Measurements from ENCODE around the gene PRXL2C.
"Not testable (repeated sequence)": the region's sequence is repeated elsewhere in the genome, so short reads cannot be mapped to it uniquely, and the experiment has no call there.

The PRXL2C gene

DNA sequence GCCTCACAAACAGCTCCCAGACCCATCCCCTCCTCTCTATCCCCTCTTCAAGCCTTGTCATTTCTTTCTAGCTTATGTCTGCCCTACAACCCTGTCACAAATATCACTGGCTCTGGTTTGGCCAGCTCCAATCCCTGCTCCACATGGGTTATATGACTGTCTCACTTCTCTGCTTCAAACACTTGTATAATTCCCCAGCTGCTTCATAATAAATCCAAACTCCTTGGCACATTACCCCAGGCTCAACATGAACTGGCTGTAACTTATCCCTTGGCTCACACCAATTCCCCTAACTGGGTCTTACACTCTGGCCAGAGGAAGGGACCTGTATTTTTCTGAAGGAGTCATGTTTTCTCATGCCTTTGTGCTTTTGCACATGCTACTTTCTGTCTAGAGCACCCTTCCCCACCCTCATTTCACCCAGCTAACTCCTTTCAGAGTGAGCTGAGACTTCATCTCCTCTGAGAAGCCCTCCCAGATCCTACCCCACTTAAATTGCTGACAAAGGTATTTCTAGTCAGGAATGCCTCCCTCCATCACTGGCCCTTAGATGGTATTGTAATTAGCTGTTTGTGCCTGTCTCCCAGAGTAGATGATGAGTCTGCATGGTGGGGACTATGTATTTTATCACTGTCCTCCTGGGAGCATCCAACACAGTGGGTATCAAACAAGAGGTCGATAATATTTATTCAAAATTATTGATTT is 5.3 kb downstream of the PRXL2C start:
- no peak for DNase-seq (ENCODE audit: low read depth in 2 of 2)

DNA sequence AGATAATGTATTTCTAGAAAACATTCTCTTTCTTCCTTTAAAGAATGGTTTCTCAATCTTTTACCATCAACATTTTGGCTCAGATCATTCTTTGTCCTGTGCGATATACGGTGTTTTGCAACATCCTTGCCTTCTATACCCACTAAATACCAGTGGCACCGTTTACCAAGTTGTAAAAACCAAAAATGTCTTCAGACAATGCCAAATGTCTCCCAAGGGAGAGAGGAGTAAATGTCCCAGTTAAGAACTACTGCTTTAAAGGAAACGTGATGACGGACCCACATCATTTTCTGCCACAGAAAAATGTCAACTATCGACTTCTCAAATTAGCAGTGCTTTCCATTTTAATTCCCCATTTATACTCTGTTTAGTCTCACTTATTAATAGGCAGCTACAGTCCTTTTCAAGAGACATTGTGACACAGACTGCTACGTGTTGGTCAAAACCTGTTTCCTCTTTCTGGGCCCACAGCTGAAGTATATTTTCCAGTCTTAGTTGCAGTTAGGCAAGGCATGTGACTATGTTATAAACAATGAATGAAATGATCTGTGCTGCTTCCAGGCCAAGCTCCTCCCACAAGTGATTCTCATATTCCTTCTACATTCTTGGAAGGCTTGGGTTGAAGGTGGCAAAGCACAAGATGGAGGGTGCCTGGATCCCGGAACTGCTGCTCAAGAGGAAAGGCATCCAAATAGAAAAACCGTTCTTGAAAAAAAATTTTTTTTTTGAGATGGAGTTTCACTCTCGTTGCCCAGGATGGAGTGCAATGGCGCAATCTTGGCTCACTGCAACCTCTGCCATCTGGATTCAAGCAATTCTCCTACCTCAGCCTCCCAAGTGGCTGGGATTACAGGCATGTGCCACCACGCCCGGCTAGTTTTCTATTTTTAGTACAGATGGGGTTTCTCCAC is 8.8 kb downstream of the PRXL2C start:
- DNase-seq (ENCODE audit: low read depth in 2 of 2) = no peak

DNA sequence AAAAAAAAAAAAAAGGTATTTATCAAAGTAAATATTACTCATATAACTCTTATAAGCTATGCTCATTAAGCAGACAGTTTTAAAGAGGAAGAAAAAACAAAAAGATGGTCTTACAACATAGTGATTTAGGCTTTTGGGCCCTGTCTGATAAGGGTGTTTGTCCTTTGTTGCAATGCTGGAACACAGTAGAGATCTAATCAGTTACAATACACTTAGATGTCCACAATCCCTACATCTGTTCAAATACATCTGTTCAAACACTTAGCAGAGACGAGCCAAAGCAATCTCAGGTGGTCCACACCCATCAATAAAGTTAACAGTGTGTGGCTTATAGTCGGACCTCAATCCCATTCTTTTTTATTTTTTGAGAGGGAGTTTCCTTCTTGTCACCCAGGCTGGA is 11.0 kb downstream of the PRXL2C start:
- no peak for DNase-seq (ENCODE audit: low read depth in 2 of 2)

DNA sequence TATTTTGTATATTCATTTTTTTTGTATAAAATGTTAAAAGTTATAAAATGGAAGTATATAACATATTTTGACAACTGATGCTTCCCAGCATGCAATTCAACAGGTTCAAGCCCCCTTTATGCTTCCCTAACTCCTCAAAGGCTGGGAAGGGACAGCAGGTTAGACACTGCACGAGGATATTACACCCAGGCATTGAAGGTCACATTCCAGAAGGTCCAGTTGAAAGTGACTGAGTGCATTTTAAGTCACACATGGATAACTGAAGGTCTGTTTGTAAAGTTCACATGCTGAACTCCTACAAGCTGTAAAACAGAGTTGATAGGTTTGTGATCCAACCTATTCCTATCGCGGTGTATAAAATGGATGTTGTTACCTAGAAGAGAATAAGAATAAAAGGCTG is 13.6 kb downstream of the PRXL2C start:
- no peak for DNase-seq (ENCODE audit: low read depth in 2 of 2)

DNA sequence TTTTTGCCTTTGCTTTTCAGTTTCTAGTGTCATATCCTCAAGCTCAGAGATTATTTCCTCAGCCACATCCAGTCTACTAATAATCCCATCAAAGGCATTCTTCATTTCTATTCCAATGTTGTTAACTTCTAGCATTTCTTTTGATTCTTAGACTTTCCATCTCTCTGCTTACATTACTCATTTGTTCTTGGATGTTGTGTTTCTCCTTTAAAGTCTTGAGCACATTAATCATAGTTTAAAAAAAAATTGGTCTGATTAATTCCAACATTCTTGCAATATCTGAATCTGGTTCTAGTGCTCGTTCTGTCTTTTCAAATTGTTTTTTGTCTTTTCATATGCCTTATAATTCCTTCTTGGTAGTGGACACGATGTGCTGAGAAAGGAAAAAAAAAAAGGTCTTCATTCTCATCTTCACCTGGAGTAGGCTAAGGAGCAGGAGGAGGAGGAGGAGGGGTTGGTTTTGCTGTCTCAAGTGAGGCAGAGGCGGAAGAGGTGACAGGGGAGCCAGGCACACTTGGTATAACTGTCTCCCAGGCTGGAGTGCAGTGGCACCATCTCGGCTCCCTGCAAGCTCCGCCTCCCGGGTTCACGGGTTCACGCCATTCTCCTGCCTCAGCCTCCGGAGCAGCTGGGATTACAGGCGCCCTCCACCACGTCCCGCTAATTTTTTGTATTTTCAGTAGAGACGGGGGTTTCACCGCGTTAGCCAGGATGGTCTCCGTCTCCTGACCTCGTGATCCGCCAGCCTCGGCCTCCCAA is 16.3 kb downstream of the PRXL2C start:
- no peak for DNase-seq (ENCODE audit: low read depth in 2 of 2)

DNA sequence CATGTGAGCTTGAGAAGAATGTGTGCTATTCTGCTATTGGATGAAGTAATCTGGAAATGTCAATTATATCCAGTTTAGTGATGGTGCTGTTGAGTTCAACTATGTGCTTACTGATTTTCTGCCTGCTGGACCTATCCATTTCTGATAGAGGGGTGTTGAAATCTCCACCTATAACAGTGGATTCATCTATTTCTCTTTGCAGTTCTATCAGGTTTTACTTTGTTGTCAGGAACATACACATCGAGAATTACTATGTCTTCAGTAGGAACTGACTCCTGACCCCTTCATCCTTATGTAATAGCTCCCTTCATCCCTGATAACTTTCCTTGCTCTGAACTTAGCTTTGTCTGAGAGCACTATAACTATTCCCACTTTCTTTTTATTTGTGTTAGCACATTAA is 18.7 kb downstream of the PRXL2C start:
- DNase-seq (ENCODE audit: low read depth in 2 of 2) = no peak

DNA sequence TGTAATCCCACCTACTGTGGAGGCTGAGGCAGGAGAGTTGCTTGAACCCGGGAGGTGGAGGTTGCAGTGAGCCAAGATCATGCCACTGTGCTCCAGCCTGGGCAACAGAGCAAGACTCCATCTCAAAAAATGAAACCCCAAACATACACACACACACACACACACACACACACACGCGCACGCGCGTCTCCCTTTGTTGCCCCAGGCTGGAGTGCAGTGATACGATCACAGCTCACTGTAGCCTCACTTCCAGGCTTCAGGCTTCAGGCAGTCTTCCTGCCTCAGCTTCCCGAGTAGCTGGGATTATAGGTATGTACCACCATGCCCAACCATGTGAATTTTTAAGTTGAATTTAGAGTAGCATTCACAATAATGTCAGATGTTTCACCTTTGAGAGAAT is 21.5 kb downstream of the PRXL2C start:
- DNase-seq (ENCODE audit: low read depth in 2 of 2) = not testable (repeated sequence)

DNA sequence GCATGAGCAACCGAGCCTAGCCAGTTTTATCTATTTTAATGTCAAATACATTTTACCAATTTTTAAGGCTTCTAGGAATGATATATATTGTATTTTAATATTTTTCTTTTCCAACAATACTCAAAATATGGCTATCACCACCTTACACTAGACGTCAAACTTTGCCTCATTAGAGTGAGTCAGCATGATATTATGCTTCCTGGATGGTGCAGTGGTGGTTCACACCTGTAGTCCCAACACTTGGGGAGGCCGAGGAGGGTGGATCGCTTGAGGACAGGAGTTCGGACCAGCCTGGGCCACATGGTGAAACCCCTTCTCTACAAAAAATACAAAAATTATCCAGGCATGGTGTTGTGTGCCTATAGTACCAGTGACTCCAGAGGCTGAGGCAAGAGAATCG is 28.2 kb downstream of the PRXL2C start:
- no peak for DNase-seq (ENCODE audit: low read depth in 2 of 2)

DNA sequence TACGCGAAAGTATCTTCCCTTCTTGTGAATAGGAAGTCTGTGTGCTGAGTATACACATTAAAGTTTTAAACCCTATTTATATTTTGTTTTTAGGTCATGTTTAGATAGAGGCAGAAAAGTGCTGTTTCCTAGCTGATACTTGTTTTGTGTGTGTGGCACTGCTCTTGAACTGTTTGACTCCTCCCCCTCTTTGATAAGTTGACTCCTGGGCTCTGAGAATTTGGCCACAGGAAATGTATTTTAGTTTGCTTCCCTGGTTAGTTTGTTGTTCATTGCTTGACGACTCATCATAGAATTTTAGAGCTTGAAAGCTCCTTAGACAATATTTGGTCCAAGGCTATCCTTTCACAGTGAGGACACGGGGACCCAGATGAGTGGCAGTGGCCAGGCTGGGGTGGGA is 33.5 kb downstream of the PRXL2C start:
- DNase-seq (ENCODE audit: low read depth in 2 of 2) = no peak

DNA sequence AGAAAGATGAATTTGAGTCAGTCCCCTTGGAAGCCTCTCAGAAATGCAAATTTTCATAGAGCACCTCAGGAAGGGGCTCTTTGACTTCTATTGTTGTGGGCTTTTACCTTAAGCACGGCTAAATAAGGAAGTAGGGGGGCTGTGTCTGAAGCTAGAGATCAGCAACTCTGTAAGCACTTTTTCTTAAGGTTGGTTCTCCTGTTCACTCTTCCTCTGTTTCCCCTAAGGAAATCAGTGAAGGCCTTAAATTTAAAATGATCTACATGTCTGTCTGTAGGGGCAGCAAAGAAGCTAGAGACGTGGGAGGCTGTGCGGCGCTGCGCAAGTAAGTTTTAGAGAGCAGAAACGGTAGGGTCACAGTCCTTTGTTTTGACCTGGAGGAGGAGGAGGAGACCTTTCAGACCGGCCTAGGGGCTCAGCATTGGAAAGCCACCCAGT is 34.3 kb downstream of the PRXL2C start:
- DNase-seq (ENCODE audit: low read depth in 2 of 2) = no peak

DNA sequence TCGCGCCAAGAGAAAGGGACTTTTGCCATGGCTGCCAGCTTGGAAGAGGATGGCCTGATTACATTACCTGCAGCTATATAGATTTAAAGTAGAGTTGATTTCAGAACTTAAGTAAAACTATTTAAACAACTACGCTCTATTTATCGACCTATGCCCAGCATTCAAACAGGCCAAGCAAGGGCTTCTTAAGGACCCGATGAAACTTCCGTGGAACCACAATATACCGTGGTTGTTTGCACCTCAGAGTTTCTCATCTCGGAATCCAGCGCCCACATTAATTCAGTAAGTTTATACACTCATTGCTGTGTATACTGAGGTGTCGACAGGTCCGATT is 35.0 kb downstream of the PRXL2C start:
- no peak for DNase-seq (ENCODE audit: low read depth in 2 of 2)

DNA sequence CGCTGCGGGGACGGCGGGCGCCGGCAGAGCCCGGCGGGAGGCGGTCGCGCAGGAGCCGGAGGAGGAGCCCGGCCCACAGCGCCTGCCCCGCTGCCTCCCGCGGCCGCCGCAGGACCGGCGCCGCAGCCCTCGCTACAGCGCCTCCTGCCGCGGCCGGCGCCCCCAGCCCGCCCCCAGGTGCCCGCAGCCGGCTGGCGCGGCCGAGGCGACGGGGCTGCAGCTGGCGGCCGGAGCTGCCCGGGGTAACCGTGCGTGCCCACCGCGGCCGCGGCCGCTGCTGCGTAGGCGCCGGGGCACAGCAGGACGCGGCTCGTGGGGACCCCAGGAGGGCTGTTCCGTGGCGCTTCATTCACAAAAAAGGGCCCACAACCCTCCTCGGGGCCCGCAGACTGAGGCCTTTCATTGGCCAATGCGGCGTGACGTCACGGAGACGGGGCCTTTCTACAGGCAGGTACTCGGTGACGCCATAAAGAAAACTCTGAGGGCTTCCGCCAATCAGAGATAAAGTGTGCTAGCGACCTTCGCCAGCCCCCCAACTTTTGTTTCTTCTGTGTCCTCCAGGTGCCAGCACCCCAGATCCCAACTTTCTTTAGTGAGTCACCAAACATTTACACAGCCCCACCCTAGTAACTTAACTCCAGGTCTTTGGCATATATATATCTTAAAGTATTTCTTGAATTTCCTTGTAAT is 35.5 kb downstream of the PRXL2C start, which contains the start of gene CDC14B:
Gene CDC14B, minus strand, starts transcription at position 353 of the 690 bp plus-strand sequence. CDS start 465 bp downstream, outside the sequence.
- peak; percentile 69 to 75 for DNase-seq (ENCODE audit: low read depth in 2 of 2)

DNA sequence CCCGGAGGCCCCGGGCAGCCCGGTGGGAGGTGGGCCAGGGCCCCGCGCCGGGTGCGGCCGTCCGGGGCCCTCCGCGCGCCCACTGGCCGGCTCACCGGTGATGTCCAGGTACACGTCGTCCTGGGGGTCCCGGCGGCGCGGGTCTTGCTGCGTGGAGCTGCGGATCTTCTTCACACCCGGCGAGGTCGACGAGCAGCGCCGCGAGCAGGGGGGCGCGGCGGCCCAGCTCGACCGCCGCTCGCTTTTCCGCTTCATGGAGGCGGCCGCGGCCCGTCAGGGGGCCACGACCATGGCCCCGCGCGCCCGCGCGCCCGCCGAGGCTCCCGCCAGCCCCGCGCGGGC is 36.0 kb downstream of the PRXL2C start:
- no peak for DNase-seq (ENCODE audit: low read depth in 2 of 2)

DNA sequence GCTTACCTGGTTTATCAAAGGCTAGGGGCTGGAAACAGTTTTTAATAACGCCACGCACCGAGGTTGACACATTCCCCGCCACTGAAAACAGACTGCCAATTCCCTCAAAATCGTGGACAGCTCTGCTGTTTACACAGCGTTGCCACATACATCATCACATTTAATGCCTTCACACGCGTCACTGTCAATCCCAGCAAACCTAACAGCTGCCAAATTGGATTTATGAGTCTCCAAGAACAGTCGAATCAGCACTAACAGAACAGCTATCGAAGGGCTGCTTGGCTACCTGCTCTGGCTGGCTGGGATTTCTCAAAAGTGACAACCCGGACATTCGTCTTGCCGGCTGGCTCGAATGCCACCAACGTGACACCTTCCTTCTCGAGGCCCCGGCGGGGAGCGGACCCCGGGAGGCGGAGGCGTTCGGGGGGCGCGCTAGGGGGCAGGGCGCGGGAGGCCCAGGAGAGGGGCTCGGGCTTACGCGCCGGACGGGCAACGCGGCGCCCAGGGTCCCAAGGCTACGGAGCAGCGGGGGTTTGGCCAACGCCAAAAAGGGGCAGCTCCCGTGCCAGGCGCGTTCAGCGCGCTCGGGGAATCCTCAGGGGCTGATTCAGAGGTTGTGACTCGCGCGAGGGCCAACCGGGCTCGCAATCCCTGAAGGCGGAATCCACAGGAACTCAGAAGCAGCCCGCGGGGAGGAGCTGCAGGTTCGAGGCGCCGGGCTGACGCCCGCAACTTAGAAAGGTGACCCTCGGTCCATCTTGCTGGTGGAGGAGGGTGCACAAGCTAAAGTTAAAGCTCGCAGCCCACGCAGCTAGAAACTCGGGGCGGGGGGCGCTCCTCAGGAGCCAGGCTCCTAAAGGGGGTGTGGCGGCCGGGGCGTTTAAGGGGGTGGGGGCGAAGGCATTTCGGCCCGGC is 36.7 kb downstream of the PRXL2C start:
- DNase-seq (ENCODE audit: low read depth in 2 of 2) = no peak

DNA sequence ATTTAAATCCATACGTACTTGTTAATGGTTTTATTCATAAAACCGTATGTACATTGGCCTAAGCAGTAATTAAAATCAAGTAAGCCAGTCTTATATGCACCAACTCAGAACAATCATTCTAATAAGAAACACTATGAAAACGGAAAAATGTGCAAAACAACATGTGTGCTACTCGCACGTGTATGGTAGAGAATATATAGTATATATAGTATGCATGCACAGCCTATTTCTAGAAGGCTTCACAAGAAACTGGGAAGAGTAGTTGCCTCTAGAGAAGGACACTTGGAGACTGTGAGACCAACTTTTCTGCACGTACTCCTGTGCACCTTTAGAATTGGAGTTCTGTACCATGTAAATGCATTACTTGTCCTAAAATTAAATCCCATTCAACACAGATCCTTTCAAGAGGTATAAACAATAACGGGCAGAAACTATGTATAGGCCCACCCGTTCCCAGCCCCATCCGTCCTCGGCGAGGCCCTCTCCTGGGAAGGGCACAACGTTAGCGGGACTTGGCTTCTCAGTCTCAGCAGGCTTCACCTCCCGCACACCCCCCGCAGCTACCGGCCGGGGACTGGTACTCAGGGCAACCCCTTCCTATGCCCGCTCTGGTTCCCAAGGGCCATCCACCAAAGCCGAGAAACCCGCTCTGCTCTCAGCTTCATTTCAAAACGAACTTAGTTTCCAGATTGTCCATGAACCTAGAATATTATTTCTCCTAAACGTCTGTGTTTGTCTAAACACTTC is 37.5 kb downstream of the PRXL2C start:
- DNase-seq (ENCODE audit: low read depth in 2 of 2) = no peak

DNA sequence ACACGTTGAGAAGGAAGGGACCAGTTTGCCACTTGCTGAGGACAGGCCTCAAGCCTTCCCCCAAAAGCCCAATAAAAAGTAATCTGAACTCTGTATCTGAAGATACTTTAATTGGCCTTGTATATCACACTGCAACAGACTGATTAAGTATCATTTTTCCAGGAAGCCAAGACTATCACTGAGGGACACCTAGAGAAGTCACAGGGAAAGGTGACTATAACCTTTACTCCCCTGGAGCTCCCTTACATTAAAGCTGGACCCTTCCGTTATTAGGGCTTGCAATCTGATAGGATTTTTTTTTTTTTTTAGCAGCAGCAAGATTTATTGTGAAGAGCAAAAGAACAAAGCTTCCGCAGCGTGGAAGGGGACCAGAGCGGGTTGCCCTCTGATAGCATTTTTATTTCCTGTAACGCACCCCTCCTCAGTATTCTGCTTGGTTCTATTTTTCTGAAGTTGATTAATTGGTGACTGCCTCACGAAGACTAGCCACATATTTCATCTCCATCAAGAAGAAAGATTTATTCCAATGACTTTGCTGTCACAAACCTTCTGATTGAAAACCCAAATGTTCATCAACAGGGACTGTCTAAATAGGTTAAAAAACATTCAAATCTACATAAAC is 38.2 kb downstream of the PRXL2C start:
- DNase-seq (ENCODE audit: low read depth in 2 of 2) = no peak

DNA sequence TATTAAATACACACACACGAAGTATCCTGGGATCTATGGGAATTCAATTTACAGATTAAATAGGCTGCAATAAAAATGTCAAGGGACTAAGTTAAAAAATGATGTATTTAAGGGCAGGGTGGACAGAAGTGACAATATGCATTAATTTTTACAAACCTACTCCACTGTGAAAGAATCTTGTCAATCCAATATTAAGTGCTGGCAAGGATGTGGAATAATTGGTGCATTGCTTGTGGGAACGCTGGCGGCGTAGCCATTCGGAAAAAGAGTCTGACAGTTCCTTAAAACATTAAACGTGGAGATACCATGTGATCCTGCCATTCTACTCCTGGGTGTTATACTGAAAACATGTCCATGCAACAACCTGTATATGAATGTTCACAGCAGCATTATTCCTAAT is 39.7 kb downstream of the PRXL2C start:
- no peak for DNase-seq (ENCODE audit: low read depth in 2 of 2)

DNA sequence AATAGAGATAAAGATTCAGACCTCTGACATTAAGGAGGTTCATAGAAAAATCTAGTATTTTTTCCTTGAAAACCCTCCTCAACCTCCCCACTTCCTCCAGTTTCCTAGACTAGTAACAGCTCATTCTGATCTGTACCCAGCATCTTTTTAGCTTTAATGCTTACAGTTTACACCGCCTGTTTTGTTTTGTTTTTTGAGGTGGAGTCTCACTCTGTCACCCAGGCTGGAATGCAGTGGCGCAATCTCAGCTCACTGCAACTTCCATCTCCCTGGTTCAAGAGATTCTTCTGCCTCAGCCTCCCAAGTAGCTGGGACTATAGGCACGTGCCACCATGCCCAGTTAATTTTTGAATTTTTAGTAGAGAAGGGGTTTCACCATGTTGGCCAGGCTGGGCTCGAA is 40.5 kb downstream of the PRXL2C start:
- not testable (repeated sequence) for DNase-seq (ENCODE audit: low read depth in 2 of 2)

DNA sequence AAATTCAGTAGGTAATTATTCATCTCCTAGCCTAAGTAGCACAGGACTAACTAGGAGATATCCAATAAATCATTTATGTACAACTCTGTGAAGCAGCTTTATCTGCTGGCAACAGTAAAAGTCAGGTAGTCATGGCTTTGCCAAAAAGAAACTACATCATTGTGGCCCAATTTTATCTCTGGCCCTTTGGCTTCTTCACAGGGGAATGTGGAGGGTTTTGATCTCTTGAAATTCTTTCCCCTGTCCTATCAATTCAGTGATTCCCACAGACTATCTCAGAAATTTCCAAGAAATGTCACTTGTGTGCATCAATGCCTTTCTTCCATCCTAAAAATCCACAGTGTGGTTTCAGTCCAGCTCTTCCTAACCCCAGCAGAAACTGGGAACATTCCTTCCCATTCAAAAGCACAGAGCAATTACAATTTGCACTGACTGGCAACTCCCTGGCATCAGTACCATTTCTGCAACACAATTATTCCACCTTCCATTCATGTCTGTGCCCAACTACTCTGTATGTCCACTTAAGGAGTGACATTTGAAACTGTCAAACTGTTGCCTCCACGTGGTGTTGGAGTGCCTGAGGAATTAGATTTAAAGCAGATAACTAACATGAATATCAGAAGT is 42.0 kb downstream of the PRXL2C start:
- no peak for DNase-seq (ENCODE audit: low read depth in 2 of 2)
